Activated naive CD4-positive, alpha-beta T cell treated with anti-CD3 and anti-CD28 coated beads, Interleukin-2, amount 10 ng/mL, durations not matched to agents 7 days and 5 days (primary cell): ENCODE results near the gene PTPDC1.

ENCODE experiments used
- CTCF ChIA-PET: fragments of 350-600 bp; sonication (Branson Sonifier 250); formaldehyde crosslinking; loops from one replicate; lab custom pipeline; 2021; ENCODE audit warnings: antibody characterized with exemption; lab: Charles Lee
- DNase-seq: peaks from one replicate; pipeline ENCODE4 v3.0.0-alpha.2; 2020
- H3K27ac Mint-ChIP-seq: one replicate; pipeline ENCODE4 v1.8.0; 2021; ENCODE audit warnings: mild to moderate bottlenecking, moderate library complexity, mixed read lengths
- H3K27me3 Mint-ChIP-seq: one replicate; pipeline ENCODE4 v1.8.0; 2021; ENCODE audit warnings: mild to moderate bottlenecking, mixed read lengths
- H3K36me3 Mint-ChIP-seq: one replicate; pipeline ENCODE4 v1.8.0; 2021; ENCODE audit warnings: mixed read lengths
- H3K4me1 Mint-ChIP-seq: one replicate; pipeline ENCODE4 v1.8.0; 2021; ENCODE audit warnings: mixed read lengths
- H3K4me3 Mint-ChIP-seq: one replicate; pipeline ENCODE4 v1.8.0; 2021; ENCODE audit warnings: mild to moderate bottlenecking, moderate library complexity, mixed read lengths
- H3K9me3 Mint-ChIP-seq: one replicate; pipeline ENCODE4 v1.8.0; 2021; ENCODE audit warnings: mixed read lengths

The PTPDC1 gene

DNA sequence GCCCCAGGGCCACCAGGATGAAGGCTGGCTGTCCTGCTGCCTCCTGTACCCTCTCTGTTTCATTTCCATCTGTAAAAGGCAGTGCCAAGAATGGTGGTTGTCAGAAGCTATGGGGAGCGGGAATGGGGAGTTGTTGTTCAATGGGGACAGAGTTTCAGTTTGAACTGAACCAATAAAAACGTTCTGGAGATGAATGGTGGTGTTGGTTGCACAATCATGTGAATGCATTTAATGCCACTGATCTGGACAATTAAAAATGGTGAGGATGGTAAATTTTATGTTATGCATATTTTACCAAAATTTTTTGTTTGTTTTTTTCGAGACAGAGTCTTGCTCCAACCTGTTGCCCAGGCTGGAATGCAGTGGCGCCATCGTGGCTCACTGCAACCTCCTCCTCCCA, 58.1 kb downstream of the PTPDC1 start:
- no peak overlapping the region for H3K27ac Mint-ChIP-seq
- CTCF ChIA-PET, result no interaction called here
- no peak for DNase-seq

GRCh38 chr9:94144394-94144793, 60.1 kb downstream of the PTPDC1 start:
- CTCF ChIA-PET, result no interaction called here

More for the DNA sequence above, 58.1 kb downstream of the PTPDC1 start:
- Mint-ChIP-seq H3K4me3 (no peak overlapping the region), H3K36me3 (no peaks in the 10 kb centered on the region), H3K9me3 (no peaks in the 10 kb centered on the region), H3K4me1 (no peaks in the 10 kb centered on the region), H3K27me3 (peaks cover 8% of the 10 kb centered on the region)

GRCh38 chr9:94145640-94146039, 61.4 kb downstream of the PTPDC1 start:
- Mint-ChIP-seq H3K36me3 (no peaks in the 10 kb centered on the region), H3K4me3 (no peak overlapping the region), H3K4me1 (no peaks in the 10 kb centered on the region), H3K27ac (no peak overlapping the region), H3K27me3 (peaks cover 8% of the 10 kb centered on the region), H3K9me3 (no peaks in the 10 kb centered on the region)
- CTCF ChIA-PET, result no interaction called here
- no peak for DNase-seq

More at GRCh38 chr9:94144394-94144793, 60.1 kb downstream of the PTPDC1 start:
- H3K27me3 Mint-ChIP-seq, result peaks cover 8% of the 10 kb centered on the region
- no peak overlapping the region for H3K27ac Mint-ChIP-seq
- H3K9me3 Mint-ChIP-seq, result no peaks in the 10 kb centered on the region
- DNase-seq, result no peak
- no peaks in the 10 kb centered on the region for H3K36me3 Mint-ChIP-seq
- H3K4me1 Mint-ChIP-seq, result no peaks in the 10 kb centered on the region
- no peak overlapping the region for H3K4me3 Mint-ChIP-seq

DNA sequence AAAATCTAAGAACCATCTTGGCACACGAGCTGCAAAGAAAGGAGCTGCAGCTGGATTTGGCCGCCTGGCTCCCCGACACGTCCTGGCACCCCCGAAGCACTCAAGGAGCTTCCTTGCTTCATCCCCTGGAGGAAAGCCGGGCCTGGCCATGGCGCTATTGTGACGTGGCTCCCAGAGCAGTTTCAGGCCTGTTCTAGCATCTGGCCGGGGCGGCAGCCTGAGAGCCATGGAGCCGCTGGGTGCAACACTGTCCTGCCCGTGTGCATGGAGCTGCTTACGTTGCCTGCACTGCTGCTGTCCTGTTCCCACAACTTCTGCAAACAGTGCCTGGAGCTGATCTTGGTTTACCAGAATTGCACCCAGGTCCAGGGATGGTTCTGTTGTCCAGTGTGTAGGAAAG, 63.5 kb downstream of the PTPDC1 start:
- Mint-ChIP-seq H3K27me3 (no peaks in the 10 kb centered on the region), H3K4me1 (no peaks in the 10 kb centered on the region), H3K36me3 (no peaks in the 10 kb centered on the region), H3K27ac (no peak overlapping the region), H3K9me3 (no peaks in the 10 kb centered on the region), H3K4me3 (no peak overlapping the region)
- CTCF ChIA-PET, result no interaction called here
- no peak for DNase-seq

DNA sequence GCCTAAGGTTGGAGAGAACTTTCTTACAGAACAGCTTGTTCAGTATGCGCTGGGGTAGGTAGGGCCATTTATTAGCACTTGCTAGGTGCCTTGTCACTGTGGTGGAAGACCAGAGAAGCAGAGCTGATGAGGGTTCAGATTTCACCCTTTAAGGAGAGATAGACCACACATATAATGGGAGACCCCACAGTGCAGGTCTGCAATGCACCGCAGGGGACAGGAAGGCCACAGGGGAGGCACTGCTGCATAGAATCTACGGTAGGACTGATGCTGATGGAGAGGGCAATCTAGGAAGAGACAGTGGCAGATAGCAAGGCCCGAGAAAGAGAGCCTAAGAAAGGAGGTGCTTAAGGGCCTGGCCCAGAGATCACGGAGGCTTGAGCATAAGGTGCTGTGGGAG, 64.2 kb downstream of the PTPDC1 start:
- no peaks in the 10 kb centered on the region for H3K9me3 Mint-ChIP-seq
- no peak overlapping the region for H3K27ac Mint-ChIP-seq
- no peaks in the 10 kb centered on the region for H3K36me3 Mint-ChIP-seq
- CTCF ChIA-PET, result no interaction called here
- peaks cover under 1% of the 10 kb centered on the region for H3K4me1 Mint-ChIP-seq
- DNase-seq, result no peak
- no peak overlapping the region for H3K4me3 Mint-ChIP-seq
- H3K27me3 Mint-ChIP-seq, result no peaks in the 10 kb centered on the region

DNA sequence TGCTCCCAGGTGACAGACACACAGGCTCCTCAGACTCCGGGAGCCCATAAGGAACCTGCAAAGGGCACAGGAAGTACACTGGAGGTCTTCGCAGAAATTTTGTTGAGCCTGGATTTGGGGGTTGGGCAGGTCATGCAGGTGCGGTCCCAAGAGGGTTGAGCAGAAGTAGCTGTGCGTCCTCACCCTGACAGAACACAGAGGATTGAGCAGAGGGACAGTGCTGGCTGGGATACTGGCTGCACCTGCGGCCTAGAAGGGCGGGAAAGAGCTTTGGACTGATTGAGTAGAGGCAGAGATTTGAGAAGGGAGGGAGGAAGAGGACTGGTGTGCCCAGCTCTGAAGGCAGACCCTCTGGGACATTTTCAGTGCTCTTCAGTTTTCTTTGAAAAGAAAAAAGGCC, 65.4 kb downstream of the PTPDC1 start:
- CTCF ChIA-PET, result no interaction called here
- H3K9me3 Mint-ChIP-seq, result peaks cover 3% of the 10 kb centered on the region
- H3K36me3 Mint-ChIP-seq, result peaks cover 4% of the 10 kb centered on the region
- no peak overlapping the region for H3K4me3 Mint-ChIP-seq
- no peak for DNase-seq
- H3K27ac Mint-ChIP-seq, result no peak overlapping the region
- peaks cover 12% of the 10 kb centered on the region for H3K4me1 Mint-ChIP-seq
- H3K27me3 Mint-ChIP-seq, result no peaks in the 10 kb centered on the region

DNA sequence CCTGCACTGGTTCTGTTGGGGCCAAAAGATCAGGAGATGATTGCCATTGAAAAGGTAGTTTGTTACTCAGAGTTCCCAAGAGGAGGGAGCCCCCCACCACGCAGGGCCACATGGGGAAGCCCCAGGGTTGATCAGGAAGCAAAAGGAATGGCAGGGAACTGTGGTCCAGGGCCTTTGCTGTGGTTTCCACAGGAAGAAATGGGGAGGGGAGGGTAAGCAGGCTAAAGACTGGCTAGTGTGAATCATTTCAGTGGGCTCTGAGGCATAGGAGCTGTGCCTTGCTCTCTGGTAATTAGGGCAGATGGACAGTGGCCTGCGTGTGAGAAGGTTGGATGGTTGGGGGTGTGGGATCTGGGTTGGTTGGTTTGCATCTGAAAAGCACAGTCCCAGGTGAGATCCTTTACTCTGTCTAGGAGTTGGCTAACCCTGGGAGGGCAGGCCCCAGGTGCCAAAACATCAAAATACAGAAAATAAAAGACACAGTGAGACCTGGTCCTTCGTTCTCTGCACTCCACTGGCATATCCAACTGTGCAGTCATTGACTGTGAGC, 66.1 kb downstream of the PTPDC1 start:
- no peaks in the 10 kb centered on the region for H3K27me3 Mint-ChIP-seq
- DNase-seq, result no peak
- H3K4me3 Mint-ChIP-seq, result no peak overlapping the region
- peaks cover 3% of the 10 kb centered on the region for H3K9me3 Mint-ChIP-seq
- no peak overlapping the region for H3K27ac Mint-ChIP-seq
- H3K4me1 Mint-ChIP-seq, result peaks cover 12% of the 10 kb centered on the region
- CTCF ChIA-PET, result no interaction called here
- H3K36me3 Mint-ChIP-seq, result peaks cover 4% of the 10 kb centered on the region

DNA sequence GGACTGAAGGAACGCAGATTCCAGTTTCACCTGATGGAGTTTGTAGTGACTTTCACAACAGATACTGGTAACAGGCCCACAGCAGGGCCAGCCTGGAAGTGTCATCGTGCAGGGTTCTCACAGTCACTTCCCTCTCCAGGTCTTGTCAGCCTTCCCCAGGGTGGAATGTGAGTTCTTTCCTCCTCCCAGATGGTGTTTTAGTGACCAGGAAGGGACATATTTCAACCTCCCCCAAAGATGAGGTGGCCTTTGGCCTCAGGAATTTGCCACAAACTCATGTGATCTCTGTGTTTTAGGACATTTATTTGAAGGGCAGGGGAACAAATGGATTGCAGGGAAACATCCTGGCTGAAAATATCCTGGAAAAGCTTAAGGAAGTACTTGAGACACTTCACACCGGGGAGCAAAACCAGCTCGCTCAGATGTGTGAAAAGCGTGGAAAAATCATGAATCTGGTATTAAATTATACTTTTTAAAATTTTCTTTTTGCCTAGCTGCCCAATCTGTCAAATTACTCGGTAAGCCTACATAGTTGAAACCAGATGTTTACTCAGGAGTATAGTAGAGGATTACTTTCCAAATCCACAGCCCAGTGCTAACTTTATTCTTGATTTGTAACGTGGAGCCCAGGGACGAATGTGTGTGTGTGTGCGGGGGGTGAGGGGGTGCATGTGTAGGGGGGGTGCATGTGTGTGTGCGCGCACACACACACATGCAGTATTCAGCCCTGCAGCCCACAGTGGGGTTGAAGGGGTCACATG, 66.8 kb downstream of the PTPDC1 start:
- Mint-ChIP-seq H3K4me3 (no peak overlapping the region), H3K27me3 (no peaks in the 10 kb centered on the region), H3K27ac (no peak overlapping the region), H3K36me3 (peaks cover 4% of the 10 kb centered on the region), H3K4me1 (peaks cover 12% of the 10 kb centered on the region), H3K9me3 (peaks cover 3% of the 10 kb centered on the region)
- CTCF ChIA-PET, result no interaction called here
- no peak for DNase-seq

GRCh38 chr9:94153905-94154304, 69.6 kb downstream of the PTPDC1 start:
- Mint-ChIP-seq H3K4me1 (peaks cover 12% of the 10 kb centered on the region), H3K9me3 (peaks cover 3% of the 10 kb centered on the region), H3K36me3 (peaks cover 4% of the 10 kb centered on the region), H3K27me3 (peaks cover 4% of the 10 kb centered on the region), H3K27ac (peak overlapping the region; percentile 62), H3K4me3 (no peak overlapping the region)
- peak; percentile 32 for DNase-seq
- CTCF ChIA-PET, result no interaction called here

DNA sequence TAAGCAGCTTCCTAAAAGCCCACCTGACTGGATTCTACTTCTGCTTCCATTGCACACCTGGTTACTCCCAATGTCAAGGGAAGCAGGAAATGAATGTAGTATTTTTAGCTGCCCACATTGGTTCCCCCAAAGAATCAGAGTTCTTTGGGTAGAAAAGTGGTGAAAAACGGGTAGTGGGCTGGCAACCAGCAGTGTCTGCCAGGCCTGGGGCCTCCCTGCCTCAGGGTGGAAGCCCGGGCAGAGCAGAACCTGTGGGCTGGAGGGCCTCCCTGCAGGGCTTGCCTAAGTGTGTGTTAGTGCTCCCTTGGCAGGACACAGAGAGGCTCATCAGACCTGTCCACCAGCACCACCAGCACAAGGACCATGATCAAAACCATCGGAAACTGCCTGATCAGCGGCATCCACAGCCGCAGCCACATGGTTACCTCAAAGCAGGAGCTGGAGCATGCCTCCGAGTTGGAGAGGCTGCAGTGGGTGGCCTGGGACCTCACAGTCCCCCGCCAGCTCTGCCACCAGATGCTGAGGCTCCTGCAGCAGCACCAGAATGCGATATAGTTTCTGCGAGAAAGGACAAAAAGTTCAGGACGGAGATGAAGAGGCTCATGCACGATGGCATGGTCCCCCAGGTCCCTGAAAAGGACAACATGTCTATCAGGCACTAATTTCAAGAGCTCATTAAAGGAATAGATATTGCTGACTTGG, 72.2 kb downstream of the PTPDC1 start:
- peaks cover 4% of the 10 kb centered on the region for H3K36me3 Mint-ChIP-seq
- H3K4me1 Mint-ChIP-seq, result peaks cover 12% of the 10 kb centered on the region
- CTCF ChIA-PET, result interaction anchor here (0.6 kb wide), 1 partner anchor 90 kb away, joined by 3 read pairs; no protein-coding TSS in a partner anchor
- H3K27ac Mint-ChIP-seq, result no peak overlapping the region
- no peak overlapping the region for H3K4me3 Mint-ChIP-seq
- H3K9me3 Mint-ChIP-seq, result peaks cover 3% of the 10 kb centered on the region
- peaks cover 13% of the 10 kb centered on the region for H3K27me3 Mint-ChIP-seq
- DNase-seq, result no peak

DNA sequence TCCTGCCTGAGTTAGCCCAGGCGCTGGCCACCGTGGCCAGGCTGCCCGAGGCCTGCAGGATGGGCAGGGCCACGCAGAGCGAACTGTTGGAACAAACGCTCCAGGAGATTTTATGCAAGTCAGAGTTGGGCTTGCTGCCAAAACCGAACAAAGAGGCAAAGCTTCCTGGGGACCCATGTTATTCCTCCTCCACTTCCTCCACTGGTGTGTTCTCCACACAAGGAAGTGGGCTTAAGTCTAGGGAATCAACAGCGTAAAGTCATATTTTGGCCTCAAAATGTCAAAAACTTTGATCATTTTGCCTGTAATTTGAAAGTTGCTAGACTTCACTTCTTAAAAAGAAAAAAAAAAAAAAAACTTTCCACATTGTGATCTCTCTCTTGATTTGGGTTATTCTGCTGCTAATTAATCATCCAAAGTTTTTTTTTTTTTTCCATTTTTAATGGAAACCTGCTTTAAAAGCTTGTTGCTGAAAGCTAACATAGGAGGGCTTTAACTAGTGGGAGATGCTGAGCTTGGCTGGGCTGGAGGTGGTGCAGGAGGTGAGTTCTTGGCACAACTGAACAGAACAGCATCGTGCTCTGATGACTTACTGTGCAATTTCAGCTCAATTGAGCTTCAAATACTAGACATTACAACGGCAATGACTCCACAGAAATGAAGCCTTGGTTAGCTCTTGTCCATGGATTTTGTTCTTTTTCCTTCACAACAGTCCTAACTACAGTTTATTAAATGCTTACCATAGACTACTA, 73.0 kb downstream of the PTPDC1 start:
- H3K27me3 Mint-ChIP-seq, result peaks cover 21% of the 10 kb centered on the region
- DNase-seq, result no peak
- H3K27ac Mint-ChIP-seq, result no peak overlapping the region
- CTCF ChIA-PET, result interaction anchor here (0.6 kb wide), 1 partner anchor 91 kb away, joined by 3 read pairs; no protein-coding TSS in a partner anchor
- peaks cover 4% of the 10 kb centered on the region for H3K36me3 Mint-ChIP-seq
- peaks cover 12% of the 10 kb centered on the region for H3K4me1 Mint-ChIP-seq
- no peak overlapping the region for H3K4me3 Mint-ChIP-seq
- H3K9me3 Mint-ChIP-seq, result peaks cover 3% of the 10 kb centered on the region
